Inflammatory macrophage treated with lipopolysaccharide for 1 hour (primary cell): Measurements from ENCODE around the gene FGF23.

Source experiments
- DNase-seq, 2 donors: peaks; one replicate each; pipeline ENCODE4 v3.0.0-alpha.2; 2020 to 2022

Gene FGF23

DNA sequence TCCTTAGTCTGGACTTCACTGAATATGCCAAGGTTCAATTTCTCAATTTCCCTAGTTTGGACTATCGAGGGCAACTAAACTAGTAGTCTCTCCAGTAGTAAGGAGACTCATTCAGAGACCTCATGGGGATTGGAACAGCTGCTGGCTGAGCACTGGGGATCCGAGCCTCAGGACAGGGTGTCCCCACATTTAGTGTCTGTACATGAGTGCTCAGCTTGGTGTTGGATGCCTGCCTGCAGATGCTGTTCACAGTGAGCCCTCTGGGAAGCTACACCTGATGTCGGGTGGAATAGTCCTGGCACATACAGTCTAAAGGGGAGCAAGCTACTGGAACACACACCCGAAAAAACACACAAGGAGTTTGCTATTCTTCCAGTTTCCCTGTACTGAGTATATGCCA, 820 bp upstream of the FGF23 start:
- DNase-seq: no peak

GRCh38 chr12:4378772-4379171, 740 bp downstream of the FGF23 start:
- no peak for DNase-seq

DNA sequence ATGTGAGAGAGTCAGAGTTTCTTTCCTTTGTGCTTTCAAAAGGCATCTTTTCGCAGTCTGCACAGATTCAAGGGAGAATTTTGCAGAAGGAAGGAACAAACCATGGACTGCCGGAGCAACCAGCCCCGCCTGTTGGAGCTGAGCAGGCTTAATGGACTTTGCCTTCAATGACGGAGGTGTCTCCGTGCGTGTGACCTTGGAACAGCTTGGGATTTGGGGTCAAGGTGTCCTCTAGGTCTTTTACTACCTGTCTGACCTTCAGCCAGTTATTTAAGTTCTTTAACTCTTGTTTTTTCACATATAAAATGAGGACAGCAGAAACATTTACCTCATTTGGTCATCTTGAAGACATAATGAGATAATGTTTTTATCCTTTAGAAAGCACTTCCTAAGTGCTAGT, 4.1 kb downstream of the FGF23 start:
- no peak for DNase-seq

DNA sequence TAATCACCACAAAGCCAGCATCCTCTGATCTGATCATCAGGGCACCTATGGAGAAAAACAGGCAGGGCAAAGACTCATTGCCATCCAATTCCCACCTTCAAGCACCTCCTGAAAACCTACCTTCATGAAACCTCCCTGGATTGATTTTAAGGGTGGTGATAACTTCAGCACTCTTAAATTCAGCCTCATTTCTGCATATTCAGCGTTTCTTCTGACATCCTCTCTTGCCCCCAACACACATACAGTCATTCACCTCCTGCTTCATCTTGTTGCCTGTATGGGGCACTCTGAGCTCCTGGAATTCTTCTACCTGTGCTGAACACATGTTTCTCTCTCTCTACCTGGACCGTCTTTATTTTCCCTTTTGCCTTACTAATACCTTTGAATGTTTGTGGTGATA, 6.9 kb downstream of the FGF23 start:
- no peak for DNase-seq

DNA sequence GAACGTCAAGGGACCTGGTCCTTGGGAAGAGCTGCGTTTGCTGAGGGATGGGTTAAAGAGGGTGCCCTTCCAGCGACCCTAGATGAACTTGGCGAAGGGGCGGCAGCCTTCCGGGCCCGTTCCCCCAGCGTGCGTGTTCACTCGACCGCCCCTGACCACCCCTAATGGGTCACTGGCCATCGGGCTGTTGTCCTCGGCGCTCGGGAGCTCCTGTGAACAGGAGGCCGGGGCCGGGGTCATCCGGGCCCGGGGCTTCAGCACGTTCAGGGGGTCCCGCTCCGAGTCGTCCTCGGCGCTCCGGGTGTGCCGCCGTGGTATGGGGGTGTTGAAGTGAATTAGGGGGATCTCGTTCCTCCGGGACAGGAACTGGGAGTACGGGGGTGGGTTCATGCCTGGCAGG, 9.2 kb downstream of the FGF23 start:
- DNase-seq: no peak

- no peak for DNase-seq
These were observed 10.0 kb downstream of the FGF23 start for GRCh38 chr12:4369548-4369947.

DNA sequence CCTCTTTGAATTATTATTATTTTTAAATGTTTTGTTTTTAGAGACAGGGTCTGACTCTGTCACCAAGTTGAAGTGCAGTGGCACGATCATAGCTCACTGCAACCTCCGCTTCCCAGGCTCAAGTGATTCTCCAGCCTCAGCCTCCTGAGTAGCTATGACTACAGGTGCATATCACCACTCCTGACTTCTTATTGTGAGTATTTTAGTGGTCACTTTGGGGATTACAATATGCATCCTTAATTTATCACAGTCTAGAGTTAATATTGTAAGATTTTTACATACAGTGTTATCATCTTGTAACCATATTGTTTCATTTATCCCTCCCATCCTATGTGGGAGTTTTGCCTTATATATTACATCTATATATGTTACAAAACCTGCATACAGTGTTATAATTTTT, 13.4 kb downstream of the FGF23 start:
- no peak for DNase-seq

- peak; percentile 2 to 58 for DNase-seq
These were observed 23.5 kb downstream of the FGF23 start for GRCh38 chr12:4356041-4356327.

DNA sequence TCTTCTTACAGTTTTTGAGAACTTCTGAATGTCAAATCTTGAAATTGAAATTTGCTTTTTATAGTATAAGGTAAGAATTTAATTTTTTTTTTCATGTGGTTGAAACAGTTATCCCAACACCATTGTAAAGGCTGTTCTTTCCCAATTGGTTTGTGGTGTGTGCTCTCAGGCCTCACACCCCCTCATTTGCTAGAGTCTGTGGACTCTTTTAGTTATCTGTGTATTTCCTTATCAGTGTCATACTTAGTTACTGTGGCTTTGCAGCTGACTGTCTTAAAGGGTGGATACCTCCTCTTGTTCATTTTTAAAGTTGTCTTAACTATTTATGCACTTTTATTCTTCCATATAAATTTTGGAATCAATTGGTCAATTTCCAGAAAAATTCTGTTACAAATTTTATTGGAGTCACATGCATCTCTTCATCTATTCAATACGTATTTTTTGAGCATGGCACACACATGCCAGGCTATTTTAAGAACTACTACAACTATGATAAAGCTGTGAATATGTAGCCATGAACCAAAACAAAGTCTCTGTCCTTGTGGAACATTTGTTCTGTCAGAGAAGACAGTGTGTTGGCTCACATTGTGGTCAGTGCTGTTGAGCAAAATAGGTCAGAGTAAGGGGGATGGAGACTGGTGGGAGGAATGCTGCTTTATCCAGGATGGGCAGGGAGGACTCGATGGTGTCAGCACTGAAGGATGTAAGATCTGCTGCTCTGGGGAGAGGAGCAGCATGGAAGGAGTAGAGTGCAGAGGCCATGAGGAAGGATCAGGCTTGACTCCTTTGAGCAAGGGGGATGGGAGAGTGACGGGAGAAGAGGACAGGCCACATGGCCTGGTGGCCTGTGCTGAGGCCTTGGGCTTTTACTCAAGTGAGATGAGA, 24.1 kb downstream of the FGF23 start:
- DNase-seq: no peak

GRCh38 chr12:4353785-4354208, 25.7 kb downstream of the FGF23 start:
- no peak for DNase-seq

GRCh38 chr12:4346931-4347330, 32.6 kb downstream of the FGF23 start:
- no peak for DNase-seq

DNA sequence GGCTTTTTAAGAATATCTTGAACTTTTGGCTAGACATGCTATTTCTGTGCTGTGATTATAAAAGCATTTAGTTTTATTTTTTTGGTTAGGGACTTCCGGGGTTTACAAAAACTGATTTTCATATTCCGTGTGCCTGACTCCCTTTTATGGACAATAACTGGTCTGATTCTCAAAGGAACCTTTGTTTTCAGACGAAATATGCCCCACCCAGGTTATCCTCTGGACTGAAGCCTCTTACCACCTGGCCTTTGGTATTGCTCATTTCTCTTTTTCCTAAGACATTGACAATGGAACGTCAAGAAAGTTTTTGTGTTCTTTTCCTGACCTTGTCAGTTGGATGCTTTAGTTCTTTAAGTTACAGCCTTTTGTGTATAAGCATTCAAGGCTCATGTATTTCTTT, 47.7 kb downstream of the FGF23 start:
- no peak for DNase-seq

DNA sequence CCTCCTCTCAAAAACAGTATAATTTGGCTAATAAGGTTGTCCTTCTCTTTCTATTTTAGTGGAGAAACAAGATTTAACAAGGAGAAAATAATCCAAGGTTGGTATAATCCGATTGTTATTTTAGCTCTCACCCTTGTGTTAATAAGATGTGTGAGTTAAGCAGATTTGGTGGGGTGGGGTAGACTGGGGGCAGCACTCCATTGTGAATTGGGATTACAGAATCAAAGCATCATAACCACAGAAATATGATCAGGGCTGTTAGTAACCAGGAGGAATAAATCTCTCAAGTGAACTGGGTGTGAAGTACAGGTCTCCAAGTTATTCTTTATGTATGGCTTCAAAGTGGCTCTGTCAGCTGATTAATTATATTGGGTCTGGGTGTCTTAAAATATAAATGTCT, 48.3 kb downstream of the FGF23 start:
- DNase-seq: no peak

- no peak for DNase-seq
These were observed 49.3 kb downstream of the FGF23 start for GRCh38 chr12:4330203-4330602.

- DNase-seq: no peak
These were observed 52.2 kb downstream of the FGF23 start for GRCh38 chr12:4327293-4327692.

DNA sequence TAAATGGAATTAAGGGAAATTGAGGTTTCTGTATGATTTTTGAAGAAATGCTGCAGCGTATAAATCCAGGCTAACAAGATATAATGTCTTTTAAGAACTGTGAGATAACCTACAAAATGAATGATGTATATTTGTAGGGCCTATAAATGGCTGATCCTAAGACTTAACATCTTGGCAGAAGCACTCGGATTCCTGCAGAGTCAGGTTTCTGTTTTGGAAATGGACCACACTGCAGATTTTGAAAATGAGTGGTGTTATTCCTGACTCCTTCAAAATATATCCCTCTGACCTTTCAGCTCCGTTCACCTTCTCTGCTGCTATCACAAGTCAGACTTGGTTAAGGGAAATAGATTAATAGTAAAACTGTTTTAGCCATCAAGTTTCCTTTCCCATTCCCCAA, 53.5 kb downstream of the FGF23 start:
- no peak for DNase-seq

GRCh38 chr12:4324366-4324765, 55.1 kb downstream of the FGF23 start:
- DNase-seq: no peak

DNA sequence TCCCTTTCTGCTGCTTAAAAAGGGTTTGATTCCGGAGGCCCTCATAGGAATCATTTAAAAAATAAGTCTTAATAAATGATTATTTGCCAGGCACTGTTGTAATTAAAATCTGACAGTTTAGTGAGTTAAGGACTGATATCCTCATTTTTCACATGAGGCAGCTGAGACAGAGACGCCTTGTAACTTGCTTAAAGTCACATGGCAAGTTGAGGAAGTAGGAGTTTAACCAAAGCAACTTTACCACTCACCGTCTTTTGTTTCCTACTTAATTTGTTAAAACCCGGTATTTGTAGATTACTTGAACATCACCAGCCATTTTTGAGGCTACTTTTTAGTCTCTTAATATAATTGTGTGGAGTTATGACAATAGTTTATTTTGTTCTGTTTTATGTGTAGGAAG, 56.1 kb downstream of the FGF23 start:
- peak; percentile 51 to 61 for DNase-seq

DNA sequence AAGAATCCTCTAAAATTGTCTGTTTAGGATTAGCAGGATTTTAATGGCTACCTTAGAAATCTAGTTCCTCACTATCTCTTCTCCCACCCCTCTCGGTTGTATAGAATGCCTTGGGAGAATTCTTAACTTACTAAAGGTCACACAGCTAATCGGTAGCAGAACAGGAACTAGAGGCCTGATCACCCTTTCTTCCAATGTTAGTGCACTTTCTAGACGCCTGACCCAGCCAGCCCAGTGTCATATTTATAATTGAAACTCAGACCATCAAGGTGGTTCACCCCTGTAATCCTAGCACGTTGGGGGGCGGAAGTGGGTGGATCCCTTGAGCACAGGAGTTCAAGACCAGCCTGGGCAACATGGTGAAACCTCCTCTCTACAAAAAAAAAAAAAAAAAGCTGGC, 56.8 kb downstream of the FGF23 start:
- peak; percentile 12 to 37 for DNase-seq

GRCh38 chr12:4320853-4321701, 58.4 kb downstream of the FGF23 start, which contains the start of gene TIGAR:
Gene TIGAR (plus strand): TSS chr12:4321213. CDS start chr12:4321272, 59 bp downstream.
- DNase-seq: peak; percentile 96

DNA sequence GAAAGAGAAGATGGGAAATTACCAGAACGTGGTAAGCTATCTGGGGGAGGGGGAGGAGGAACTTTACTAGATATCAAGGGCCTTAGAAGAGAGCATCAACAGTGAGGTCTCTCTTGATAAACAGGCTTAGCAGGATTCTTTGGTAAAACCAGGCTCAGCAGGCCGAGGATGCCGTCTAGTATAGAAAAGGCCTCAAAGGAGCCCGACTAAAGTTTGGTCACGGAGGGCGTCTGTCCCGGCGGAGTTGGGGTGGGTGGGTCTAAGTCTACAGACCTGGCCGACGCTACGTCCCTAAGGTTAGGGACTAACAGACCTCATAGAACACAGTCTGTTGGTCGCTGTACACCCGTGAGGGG, 59.0 kb downstream of the FGF23 start:
- no peak for DNase-seq
